Measurements from ENCODE around the gene DOCK1.
A peak's percentile ranks its signal among the peaks of the same experiment; 100 is the strongest.

The DOCK1 gene

DNA sequence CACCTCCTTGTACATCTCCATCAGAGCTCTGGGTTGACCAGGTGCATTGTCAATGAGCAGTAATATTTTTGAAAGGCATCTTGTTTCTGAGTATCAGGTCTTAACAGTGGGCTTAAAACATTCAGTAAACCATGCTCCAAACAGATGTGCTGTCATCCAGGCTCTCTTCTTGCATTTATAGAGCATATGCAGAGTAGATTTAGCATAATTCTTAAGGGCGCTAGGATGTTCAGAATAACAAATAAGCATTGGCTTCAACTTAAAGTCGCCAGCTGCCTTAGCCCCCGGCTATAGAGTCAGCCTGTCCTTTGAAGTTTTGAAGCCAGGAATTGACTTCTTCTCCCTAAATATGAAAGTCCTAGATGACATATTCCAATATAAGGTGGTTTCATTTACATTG is 421.7 kb downstream of the DOCK1 start:
- no peak for DNase-seq

- no peak for DNase-seq
Observed at GRCh38 chr10:127331696-127332095, 426.5 kb downstream of the DOCK1 start.

DNA sequence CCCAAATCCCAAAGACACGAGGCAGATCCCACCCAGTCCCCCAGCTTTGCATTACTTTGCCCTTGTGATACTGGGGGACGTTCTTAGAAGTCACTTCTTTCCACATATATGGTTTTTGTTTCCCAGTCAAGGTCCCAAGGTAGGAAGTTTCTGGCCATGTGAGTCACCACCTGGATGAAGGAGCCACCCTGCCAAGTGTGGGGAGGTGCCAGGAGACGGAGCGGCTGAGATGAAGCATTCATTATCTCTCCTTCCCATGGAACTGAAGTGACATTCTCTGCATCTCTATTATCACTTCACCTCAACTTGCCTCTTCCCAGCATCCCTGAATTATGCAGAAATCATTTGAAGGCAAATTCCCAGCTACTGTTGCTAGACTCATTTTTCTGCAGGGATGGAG is 427.4 kb downstream of the DOCK1 start:
- DNase-seq = no peak

- DNase-seq = no peak
Observed at GRCh38 chr10:127337801-127338200, 432.6 kb downstream of the DOCK1 start.

- DNase-seq = no peak
Observed at GRCh38 chr10:127338399-127339110, 433.3 kb downstream of the DOCK1 start.

GRCh38 chr10:127343821-127344220 is 438.6 kb downstream of the DOCK1 start:
- DNase-seq = no peak

DNA sequence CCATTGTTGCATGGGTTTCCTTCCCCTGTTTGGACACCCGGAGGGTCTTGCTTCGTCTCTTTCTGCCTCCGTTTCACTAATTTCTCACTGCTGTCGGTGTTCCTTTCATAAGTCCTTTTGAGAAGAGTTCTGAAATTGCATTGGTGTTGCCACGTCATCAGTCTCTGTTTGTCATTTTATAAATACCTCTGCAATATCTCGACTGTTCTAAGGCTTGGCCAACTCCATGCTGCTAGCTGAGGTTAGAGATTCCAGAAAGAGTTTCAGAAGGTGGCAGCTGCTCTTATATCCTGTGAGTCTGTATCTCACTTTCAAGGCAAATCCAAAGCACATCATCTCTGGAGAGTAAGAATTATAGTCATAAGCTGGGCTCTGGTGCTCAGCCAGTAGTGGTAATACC is 439.1 kb downstream of the DOCK1 start:
- no peak for DNase-seq

DNA sequence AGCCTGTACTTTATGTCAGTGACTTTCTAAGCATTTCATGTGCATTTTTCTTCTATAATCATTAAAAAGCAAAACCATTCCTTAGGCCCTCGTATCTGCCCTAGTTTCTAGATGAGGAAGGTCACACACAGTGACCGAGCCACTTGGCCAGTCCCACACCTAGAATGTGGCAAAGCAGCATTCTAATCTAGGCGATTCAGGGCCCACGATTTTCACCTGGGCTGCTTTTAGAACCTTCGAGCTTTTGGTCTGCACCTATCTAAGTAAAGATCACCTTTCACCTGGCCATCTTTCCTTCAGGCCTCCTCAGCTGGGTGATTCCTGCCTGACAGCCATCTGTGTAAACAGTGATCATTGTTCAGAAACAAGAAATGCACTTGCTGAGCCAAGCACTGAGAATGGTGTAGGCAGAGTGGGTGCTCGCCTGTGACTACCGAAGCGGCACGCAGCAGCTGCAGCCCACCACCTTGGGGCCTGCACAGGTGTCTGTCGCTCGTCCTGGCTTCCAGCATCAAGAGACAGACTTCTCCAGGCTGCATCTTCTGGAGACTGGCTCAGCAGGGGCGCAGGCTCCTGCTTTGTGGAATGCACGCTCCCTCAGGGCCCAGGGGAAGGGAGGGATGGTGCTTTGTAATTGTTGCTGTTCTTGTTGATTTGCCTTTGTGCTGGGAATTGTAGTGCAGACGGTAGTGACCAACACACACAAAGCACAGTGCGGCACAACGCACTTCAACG is 440.2 kb downstream of the DOCK1 start:
- no peak for DNase-seq

GRCh38 chr10:127346604-127347003 is 441.4 kb downstream of the DOCK1 start:
- DNase-seq = peak; percentile 27

- no peak for DNase-seq
Observed at GRCh38 chr10:127347202-127347959, 442.2 kb downstream of the DOCK1 start.

- DNase-seq = no peak
Observed at GRCh38 chr10:127349737-127350136, 444.5 kb downstream of the DOCK1 start.

GRCh38 chr10:127351542-127351941 is 446.3 kb downstream of the DOCK1 start:
- no peak for DNase-seq

DNA sequence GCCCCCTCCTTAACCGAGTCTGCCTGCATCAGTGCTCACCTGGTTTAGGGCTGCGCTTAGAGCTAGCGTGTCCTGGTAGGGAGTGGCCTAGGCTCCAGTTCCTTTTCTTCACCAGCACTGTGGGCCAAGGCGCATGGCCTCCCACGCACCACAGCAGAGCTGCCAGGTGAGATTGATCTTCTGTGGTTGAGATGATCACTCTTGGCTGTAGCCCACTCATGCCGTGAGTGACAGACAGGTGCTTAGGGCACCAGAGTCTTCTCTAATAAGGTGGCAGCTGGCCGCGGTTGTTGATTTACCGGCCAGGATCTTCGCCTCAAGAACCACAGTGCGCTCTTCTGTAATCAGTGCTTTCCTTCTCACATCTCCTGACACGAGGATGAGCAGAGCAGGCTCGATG is 448.3 kb downstream of the DOCK1 start:
- no peak for DNase-seq

GRCh38 chr10:127354255-127354654 is 449.0 kb downstream of the DOCK1 start:
- no peak for DNase-seq

DNA sequence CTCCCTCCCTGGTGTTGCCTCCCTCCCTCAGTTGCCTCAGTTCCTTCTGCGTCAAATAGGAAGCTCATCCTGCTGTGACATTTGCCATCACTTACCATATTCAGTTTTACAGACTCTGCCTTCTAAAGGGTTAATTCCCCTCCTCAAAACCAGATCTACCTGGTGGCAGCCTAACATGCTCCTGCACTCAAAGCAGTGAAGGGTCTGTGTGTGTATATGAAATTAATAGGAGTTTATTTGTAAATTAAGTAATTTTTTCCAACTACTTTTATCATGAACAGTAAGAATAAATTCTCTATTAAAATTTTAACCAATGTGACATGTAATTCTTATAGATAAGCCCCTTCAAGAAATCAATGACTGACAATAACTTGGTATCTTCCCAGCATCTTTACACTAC is 449.8 kb downstream of the DOCK1 start:
- DNase-seq = no peak

DNA sequence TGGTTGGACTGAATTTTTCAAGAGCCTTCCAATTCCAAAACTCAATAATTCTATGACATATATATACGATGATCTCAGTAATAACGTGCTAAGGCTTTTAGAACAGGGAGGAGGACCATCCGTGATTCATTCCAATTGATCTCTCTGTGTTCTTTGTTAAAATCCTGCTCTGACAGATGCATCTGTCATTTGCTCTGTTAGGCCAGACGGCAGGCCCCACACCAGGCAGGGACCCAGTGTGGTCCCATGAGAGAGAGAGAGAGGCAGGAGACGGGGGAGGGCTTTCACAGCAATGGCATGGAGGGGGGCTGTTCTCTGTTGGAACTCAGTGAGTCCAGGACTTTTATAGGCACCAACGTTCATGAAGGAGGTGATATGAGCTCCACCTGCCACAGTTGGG is 451.1 kb downstream of the DOCK1 start:
- DNase-seq = no peak

GRCh38 chr10:127357265-127357664 is 452.0 kb downstream of the DOCK1 start:
- no peak for DNase-seq

DNA sequence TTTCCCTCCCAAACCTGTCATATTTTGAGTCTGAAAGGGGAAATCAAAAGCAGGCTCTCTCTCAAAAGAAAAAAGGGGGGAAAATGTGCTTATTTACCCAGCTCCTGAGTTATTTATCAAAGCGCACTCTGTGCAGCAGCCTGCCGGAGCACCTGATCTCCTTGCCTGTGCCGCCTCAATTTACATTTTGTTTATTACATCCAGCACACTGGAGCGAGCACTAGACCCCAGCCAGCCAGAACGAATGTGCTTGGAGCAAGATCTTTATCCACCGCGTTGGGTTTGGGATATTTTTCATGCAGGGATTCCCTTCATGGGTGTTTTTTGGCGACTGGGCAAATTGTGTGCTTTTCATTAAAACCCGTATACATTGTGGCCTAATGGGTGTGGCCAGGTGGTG is 453.1 kb downstream of the DOCK1 start:
- DNase-seq = no peak

DNA sequence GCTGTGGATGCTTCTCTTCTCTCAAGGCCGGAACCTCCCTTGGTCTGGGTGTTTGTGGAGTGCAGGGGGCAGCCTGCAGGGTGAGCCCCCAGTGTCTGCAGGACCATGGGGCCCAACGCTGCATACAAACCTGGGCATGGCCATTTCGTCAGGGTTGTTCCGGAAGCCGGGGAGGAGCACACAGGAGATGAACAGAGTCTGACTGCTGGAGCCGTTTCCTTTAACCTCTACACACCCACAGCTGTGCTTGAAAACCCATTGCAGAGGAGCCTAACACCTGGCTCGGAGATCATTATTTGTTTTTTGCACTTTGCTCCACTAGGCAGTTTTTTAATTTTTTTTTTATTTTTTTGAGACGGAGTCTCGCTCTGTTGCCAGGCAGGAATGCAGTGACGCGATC is 458.8 kb downstream of the DOCK1 start:
- no peak for DNase-seq

GRCh38 chr10:127368101-127368500 is 462.9 kb downstream of the DOCK1 start:
- no peak for DNase-seq

- DNase-seq = no peak
Observed at GRCh38 chr10:127368929-127369328, 463.7 kb downstream of the DOCK1 start.

DNA sequence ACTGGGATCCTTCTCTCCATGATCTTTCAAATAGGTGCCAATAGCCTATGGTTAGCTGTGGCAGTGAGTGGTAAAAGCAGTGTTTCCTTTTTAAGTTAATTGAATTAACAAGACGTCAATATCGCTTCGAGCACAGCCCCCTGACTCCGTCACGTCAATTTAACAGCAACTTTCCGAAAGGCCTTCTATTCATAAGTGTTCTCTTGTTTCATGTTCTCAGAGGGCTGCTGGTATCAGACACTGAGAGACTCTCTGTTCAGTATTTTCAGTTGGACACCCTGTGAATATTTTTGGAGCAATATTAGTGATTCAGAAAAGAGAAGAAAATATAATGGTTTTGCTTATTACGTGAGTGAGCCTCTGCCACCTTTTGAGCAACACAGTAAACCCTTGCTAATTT is 465.4 kb downstream of the DOCK1 start:
- DNase-seq = no peak

DNA sequence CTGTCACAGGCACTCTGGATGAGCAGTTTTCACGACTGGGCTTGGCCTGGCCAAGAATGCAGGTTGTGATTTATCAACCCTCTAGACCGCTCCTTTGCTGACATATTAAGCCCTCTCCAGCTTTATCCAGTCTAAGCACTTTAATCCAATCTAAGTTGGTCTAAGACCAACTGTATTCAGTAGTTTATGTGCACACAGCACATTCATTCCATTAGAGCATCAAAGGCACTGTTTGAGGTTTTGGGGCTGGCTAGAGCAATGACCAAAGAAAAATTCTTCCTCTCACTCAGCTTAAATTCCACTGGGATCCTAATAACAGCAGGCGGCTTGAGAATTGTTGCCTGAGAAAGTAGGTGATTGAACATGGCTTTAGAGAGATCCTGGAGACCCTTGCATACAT is 467.1 kb downstream of the DOCK1 start:
- DNase-seq = no peak

GRCh38 chr10:127374074-127374680 is 468.9 kb downstream of the DOCK1 start:
- no peak for DNase-seq

Data from stimulated activated CD8-positive, alpha-beta memory T cell treated with anti-CD3 and anti-CD28 coated beads, Interleukin-4, amount 100 ng/mL, for 48 hours (primary cell).